Stimulated activated CD8-positive, alpha-beta memory T cell treated with anti-CD3 and anti-CD28 coated beads, Interleukin-15, amount 100 ng/mL, for 4 hours (primary cell): ENCODE measurements around the gene LRRC56.
A peak's percentile ranks its signal among the peaks of the same experiment; 100 is the strongest.
"Not testable (repeated sequence)": the region's sequence is repeated elsewhere in the genome, so short reads cannot be mapped to it uniquely, and the experiment has no call there.

Experiments
- DNase-seq, 2 donors: peaks; one replicate each; pipeline ENCODE4 v3.0.0-alpha.2; 2020; ENCODE audit warnings: low read depth in 2 of 2

LRRC56 gene

DNA sequence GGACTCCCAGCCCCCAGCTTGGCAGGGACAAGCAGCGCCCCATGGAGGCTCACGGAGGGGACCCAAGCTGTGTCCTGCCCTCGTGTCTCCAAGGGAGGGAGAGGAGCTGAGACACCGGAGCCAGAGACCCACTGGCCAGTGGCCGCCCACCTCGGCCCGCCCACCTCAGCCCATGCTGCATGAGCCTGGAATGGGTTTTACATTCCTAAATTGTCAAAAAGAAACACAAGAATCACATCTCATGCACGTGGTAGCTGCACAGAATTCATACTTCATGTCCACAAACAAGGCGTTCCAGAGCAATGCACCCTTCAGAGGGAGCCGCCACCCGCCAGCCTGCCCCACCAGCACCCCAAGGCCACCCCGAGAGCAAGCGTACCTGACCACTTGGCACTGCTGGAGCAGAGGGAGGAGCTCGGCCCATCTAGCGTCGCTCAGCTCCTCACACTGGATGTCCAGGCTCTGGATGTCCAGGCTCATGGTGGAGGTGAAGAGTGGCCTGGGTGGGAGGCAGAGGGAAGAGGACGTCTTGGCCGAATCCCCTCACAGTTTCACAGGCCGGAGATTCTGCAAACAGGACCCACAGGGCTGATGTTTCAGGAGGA, 35.5 kb upstream of the LRRC56 start:
- DNase-seq = no peak

- DNase-seq = no peak
These were observed 34.8 kb upstream of the LRRC56 start for GRCh38 chr11:502288-503178.

DNA sequence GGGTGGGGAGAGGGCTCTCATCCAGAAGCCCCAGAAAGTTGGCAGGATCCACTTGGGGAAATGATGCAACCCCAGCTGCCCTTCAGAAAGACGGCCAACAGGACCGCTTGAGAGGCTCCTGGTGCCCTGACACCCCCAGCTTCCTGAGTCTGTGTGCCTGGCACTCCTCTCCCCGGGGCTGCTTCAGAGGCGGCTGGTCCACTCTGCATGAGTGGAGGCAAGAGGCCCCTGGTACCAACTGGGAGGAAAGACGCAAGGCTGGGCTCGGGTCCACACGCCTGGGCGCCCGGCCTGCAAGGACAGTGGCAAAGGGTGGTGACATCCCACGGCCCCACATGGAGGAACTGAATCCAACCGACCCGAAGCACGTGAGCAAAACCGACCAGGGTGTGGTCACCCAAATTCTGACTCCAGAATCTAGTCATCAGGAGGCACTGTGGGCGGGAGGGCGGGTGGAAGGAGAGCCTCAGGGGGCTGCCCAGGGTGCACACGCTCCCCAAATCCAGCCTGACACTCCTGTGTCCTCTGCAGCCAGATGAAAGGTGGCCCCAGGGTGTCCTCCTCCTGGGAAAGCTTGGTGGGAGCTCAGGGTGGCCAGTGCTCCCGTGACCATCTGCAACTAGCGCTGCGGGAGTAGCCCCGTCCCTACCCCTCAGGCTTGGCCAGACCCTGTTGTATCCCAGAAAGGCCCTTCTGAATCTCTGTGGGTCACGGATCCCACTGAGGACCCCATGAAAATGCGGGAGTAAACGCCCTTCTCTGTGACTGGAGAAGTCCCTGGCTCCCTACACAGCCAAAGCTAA, 33.9 kb upstream of the LRRC56 start:
- no peak for DNase-seq

- DNase-seq = no peak
These were observed 33.0 kb upstream of the LRRC56 start for GRCh38 chr11:504053-504993.

- no peak for DNase-seq
These were observed 32.4 kb upstream of the LRRC56 start for GRCh38 chr11:504994-505344.

DNA sequence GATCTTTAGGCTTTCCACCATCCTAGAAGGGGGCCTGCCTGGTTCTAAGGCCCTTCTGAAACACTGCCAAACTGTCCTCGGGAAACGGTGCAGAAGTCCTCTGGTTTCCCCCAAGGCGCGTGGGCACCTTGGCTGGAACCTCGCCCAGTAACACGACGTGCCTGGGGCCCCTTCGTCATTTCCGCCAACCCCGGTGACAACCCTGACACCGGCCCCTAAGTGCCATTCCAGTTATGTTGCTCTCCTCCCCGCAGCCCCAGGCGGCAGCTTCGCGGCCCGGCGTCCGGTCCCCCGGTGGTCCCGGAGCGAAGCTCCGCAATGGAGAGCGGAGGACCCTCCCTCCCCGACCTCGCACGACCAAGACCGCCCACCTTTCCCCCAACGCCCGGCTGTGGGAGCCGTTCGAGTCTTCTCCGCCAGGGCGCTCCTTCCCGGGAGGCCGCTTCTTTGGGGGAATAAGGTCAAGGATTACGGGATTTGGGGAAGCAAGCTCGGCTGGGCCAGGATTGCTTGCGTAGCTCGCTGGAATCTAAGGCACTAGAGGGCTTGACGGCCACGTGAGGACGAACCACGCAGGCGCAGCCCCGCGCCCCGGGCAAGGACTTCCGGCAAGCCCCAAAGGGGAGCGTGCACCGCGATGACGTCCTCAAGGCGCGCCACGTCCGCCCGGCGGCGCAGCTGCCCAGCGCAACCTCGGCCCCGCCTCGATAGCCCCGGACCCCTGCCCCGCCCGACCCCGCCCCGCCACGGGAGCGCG, 30.9 kb upstream of the LRRC56 start:
- peak; percentile 92 to 93 for DNase-seq

DNA sequence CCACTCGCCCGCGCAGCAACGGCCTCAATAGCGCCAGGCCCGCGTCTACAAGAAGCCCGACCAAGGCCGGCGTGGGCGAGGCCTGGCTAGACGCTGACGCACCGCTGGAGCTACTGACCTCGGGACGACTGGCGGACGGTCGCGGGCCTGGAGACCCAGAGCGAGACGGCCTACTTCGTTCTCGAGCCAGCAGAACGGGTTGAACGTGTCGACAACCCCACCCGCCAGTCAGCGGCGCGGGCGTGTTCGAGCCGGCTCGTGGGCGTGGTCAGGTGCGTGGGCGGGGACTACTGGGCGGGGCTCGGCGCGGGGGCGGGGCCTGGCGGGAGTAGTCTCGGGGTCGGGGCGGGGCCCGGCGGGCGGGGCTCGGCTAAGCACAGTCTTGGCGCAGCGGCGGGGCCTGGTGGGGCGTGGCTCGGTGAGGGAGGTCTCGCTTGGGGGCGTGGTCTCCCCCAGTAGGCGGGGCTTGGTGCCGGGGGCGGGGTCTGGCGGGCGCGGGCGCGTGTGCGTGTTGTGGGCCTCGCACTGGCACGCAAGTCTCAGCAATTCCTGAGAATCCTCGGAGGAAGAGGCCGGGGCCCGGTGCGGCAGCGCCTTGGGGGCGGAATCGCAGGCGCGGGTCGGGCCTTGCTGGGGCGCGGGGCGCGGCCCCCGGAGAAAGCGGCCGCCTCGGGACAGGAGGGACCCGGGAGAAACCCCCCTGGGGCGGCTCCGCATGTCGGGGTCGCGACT, 30.2 kb upstream of the LRRC56 start, which contains the start of gene RNH1:
TSS of gene RNH1 (minus strand) at position 248 of the 732 bp plus-strand sequence. CDS start 5,080 bp downstream, outside the sequence.
- DNase-seq = peak; percentile 98

GRCh38 chr11:507727-508515, 29.4 kb upstream of the LRRC56 start:
- DNase-seq = no peak

DNA sequence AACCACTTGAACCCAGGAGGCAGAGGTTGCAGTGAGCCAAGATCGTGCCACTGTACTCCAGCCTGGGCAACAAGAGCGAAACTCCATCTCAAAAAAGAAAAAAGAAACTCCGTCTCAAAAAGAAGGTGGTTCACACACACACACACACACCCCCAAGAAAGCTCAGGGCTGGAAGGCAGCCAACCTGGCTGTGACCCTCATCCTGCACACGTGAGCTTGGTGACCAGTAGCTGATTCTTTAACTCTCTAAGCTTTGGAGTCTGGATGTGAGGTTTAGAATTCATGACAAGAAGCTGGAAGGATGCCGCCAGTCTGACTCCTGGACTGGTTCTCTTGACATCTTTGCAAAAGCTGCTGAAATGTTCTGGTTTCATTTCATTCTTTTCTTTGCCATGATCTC, 28.4 kb upstream of the LRRC56 start:
- DNase-seq = no peak

DNA sequence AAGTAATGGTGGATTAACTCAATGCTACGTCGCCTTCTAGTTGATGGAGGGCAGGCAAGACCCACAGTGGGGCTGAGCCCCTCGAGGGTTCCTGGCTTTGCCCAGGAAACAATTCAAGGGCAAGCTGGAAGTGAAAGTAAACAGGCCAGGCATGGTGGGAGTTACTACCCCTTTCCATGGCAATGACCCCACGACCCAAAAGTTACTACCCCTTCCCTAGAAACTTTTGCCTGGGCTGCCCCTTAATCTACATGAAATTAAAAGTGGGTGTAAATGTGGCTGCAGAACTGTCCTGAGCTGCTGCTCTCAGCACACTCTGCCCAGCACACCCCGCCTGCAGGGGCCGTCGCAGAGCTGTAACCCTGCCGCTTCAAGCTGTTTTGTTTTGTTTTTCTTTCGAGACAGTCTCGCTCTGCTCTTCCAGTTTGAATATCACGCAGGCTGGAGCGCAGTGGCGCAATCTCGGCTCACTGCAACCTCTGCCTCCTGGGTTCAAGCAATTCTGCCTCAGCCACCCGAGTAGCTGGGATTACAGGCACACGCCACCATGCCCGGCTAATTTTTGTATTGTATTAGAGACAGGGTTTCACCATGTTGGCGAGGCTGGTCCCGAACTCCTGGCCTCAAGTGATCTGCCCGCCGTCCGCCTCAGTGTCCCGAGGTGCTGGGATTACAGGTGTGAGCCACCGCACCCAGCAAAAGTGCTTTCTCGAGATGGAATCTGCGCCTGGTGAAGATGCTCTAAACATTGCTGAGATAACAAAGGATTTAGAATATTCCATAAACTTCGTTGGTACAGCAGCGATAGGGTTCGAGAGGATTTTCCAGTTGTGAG, 24.3 kb upstream of the LRRC56 start:
- DNase-seq = no peak

GRCh38 chr11:514606-515005, 22.7 kb upstream of the LRRC56 start:
- DNase-seq = no peak

DNA sequence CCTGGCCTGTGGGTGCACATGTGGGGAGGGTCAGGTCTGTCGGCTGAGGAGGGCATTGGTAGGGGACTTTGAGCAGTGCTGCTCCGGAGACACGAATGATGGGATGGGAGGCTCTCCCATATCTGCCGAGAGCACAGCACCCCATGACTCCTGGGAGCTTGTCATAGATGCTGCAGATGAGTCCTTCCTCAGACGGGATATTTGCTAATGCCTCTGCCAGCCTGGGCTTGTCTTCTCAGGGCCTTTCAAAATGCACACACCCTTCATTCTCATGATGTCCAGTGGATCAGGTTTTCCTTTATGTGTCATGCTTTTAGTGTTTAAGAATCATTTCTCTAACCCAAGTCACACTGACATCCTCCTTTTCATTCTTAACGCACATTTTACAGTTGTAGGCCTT, 22.2 kb upstream of the LRRC56 start:
- no peak for DNase-seq

GRCh38 chr11:516400-516799, 20.9 kb upstream of the LRRC56 start:
- no peak for DNase-seq

DNA sequence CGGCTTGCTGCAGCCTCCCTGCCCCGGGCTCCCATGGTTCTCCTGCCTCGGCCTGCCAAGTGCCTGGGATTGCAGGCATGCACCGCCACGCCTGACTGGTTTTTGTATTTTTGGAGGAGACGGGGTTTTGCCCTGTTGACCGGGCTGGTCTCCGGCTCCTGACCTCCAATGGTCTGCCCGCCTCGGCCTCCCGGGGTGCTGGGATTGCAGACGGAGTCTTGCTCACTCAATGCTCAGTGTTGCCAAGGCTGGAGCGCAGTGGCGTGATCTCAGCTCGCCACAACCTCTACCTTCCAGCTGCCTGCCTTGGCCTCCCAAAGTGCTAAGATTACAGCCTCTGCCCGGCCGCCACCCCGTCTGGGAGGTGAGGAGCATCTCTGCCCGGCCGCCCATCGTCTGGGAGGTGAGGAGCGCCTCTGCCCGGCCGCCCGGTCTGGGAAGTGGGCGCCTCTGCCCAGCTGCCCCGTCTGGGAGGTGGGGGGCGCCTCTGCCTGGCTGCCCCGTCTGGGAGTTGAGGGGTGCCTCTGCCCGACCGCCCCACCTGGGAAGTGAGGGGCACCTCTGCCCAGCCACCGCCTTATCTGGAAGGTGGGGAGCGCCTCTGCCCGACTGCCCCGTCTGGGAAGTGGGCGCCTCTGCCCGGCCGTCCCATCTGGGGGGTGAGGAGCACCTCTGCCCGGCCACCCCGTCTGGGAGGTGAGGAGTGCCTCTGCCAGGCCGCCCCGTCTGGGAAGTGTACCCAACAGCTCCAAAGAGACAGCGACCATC, 20.2 kb upstream of the LRRC56 start:
- not testable (repeated sequence) for DNase-seq

GRCh38 chr11:518463-519202, 18.7 kb upstream of the LRRC56 start:
- peak; percentile 63 to 76 for DNase-seq

DNA sequence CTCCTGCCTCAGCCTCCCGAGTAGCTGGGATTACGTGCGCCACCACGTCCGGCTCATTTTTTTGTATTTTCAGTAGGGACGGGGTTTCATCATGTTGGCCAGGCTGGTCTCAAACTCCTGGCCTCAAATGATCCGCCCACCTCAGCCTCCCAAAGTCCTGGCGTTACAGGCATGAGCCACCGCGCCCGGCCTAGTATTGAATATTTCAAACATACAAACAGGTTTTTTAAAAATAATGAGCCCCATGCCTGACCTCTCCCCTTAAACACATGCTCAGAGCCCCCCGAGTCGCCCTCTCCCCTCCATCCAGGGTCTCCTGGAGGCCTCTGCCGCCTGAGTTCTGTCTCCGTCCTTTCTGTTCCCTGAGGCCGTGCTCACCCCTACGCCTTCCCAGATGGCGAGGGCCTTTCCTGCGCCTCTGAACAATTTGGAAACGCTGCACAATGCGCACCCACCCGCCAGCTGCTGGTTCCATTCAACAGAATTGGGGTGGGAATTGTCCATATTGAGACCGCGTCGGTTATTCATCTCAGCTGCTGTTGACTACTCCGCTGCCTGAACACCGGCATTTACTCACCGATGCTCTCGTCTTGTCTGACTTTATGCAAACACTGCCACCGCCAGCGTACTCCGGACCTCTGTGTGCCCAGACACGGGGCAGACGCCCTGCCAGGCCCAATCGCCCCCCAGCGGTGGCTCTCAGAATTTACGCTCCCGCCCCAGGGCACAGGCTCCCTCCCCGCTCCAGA, 16.7 kb upstream of the LRRC56 start:
- DNase-seq = no peak
